ENCODE measurements around the gene IFRD2.

DNA sequence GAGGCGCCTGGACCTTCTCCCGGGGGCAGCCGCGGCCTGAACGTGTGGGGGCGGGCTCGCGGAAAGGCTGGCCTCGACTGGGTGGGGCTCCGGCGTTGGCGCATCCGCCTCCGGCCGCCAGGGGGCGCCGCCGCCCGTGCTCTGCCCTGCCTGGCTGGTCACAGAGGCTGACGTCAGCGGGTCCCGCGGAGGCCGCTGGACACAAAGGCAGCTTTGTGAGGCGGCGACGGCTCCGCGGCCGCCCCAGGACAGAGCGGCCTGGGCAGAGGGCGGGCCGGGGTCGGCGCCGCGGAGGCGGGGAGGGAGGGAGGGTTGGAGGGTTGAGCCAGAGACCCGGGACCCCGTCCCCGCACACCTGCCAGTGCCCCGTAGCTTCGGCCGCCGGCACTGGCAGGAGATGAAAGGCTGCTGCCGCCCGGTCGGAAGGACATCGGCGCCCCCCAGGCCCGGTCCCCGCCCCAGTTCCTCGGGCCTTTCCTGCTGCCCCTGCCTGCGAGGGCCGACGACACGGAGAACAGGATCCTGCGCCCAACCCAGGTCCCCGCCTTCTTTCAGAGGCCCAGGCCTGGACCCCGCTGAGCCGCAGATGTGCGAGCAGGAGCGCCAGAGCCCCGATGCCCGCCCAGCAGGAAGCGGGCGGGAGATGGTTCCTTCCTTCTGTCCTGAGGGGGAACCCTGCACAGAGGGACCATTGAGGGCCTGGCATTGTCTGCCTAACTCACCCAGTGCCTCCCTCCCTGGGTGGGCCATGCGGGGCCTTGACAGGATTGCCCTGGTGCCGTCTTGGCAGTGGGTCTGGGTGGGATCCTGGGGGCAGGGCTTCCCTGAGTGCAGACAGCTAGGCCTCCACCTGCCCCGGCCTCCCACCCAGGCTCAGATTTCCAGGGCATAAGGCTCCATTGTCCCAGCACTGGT is 31.9 kb downstream of the IFRD2 start:
- TF ChIP-seq, protein P1, sequence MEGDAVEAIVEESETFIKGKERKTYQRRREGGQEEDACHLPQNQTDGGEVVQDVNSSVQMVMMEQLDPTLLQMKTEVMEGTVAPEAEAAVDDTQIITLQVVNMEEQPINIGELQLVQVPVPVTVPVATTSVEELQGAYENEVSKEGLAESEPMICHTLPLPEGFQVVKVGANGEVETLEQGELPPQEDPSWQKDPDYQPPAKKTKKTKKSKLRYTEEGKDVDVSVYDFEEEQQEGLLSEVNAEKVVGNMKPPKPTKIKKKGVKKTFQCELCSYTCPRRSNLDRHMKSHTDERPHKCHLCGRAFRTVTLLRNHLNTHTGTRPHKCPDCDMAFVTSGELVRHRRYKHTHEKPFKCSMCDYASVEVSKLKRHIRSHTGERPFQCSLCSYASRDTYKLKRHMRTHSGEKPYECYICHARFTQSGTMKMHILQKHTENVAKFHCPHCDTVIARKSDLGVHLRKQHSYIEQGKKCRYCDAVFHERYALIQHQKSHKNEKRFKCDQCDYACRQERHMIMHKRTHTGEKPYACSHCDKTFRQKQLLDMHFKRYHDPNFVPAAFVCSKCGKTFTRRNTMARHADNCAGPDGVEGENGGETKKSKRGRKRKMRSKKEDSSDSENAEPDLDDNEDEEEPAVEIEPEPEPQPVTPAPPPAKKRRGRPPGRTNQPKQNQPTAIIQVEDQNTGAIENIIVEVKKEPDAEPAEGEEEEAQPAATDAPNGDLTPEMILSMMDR (conservative IDR thresholded peaks at IDR 0.05): peak; percentile 98
- TF ChIP-seq ZFX (IDR thresholded peaks at IDR 0.05): peak; percentile 62; the same call in 1 of the 2 replicates
